H1 (cell line): ENCODE measurements around the gene SEMA3E.

ENCODE experiments used
- EP300 ChIP-seq, 2 experiments: IDR thresholded peaks; 1 replicate in 1 of 2; 2 replicates in 1 of 2; pipeline ENCODE4 v1.6.1; 2011 to 2012; ENCODE audit warnings: low read depth in 2 of 2, low read length in 2 of 2, mild to moderate bottlenecking in 2 of 2, borderline replicate concordance in 1 of 2, inconsistent platforms in 1 of 2, moderate library complexity in 1 of 2
- EZH2 ChIP-seq: fragments of 200-600 bp; sonication (generic); IDR thresholded peaks from 2 replicates; pipeline ENCODE4 v1.7.1; 2012; ENCODE audit warnings: low read depth, mild to moderate bottlenecking, moderate library complexity, low read length, inconsistent platforms; ENCODE audit not compliant: severe bottlenecking
- GTF2F1 ChIP-seq: IDR thresholded peaks from 2 replicates; pipeline ENCODE4 v1.6.1; 2012; ENCODE audit warnings: low read depth, low read length, improper control_type of control experiment, borderline replicate concordance
- JUND ChIP-seq: IDR thresholded peaks from 2 replicates; pipeline ENCODE4 v1.6.1; 2011; ENCODE audit warnings: mild to moderate bottlenecking, improper control_type of control experiment, low read length
- PHF8 ChIP-seq: fragments of 200-600 bp; sonication (generic); conservative IDR thresholded peaks from 2 replicates; pipeline ENCODE4 v1.7.1; 2012; ENCODE audit warnings: low read depth, mild to moderate bottlenecking, inconsistent platforms, low read length, moderate library complexity
- POLR2A ChIP-seq, 2 experiments: IDR thresholded peaks; 1 replicate in 1 of 2; 2 replicates in 1 of 2; pipeline ENCODE4 v1.6.1; 2011; ENCODE audit warnings: low read depth in 2 of 2, low read length in 2 of 2, mild to moderate bottlenecking in 2 of 2; ENCODE audit errors: control extremely low read depth in 1 of 2
- POLR2AphosphoS5 ChIP-seq: IDR thresholded peaks from 2 replicates; pipeline ENCODE4 v1.6.1; 2011; ENCODE audit warnings: low read depth, low read length
- RAD21 ChIP-seq, 2 experiments: IDR thresholded peaks in 1 of 2; conservative IDR thresholded peaks in 1 of 2; 2 replicates each; pipeline ENCODE4 v1.6.1; 2011; ENCODE audit warnings: low read depth in 2 of 2, low read length in 2 of 2, improper control_type of control experiment in 1 of 2, inconsistent platforms in 1 of 2, mild to moderate bottlenecking in 1 of 2, moderate library complexity in 1 of 2
- TCF12 ChIP-seq: IDR thresholded peaks from 2 replicates; pipeline ENCODE4 v1.6.1; 2011; ENCODE audit warnings: low read depth, mild to moderate bottlenecking, low read length
- TEAD4 ChIP-seq: IDR thresholded peaks from 2 replicates; pipeline ENCODE4 v1.6.1; 2012; ENCODE audit warnings: low read depth, low read length, inconsistent platforms, mixed read lengths
- ZNF274 ChIP-seq: IDR thresholded peaks from 2 replicates; pipeline ENCODE4 v1.7.0; 2012; ENCODE audit warnings: low read length, borderline replicate concordance; ENCODE audit errors: extremely low read depth
- TF ChIP-seq, protein P1 (sequence below), 3 experiments: IDR thresholded peaks; 1 replicate in 2 of 3; 2 replicates in 1 of 3; pipeline versions ENCODE4 v1.5.1 to v1.6.1; 2011; ENCODE audit warnings: low read length in 3 of 3, mild to moderate bottlenecking in 3 of 3, inconsistent platforms in 2 of 3, low read depth in 1 of 3, moderate library complexity in 1 of 3; ENCODE audit not compliant: insufficient read depth in 1 of 3; ENCODE audit errors: control extremely low read depth in 1 of 3
- TF ChIP-seq, protein P2 (sequence below): IDR thresholded peaks from 2 replicates; pipeline ENCODE4 v1.6.1; 2012; ENCODE audit warnings: inconsistent platforms

DNA sequence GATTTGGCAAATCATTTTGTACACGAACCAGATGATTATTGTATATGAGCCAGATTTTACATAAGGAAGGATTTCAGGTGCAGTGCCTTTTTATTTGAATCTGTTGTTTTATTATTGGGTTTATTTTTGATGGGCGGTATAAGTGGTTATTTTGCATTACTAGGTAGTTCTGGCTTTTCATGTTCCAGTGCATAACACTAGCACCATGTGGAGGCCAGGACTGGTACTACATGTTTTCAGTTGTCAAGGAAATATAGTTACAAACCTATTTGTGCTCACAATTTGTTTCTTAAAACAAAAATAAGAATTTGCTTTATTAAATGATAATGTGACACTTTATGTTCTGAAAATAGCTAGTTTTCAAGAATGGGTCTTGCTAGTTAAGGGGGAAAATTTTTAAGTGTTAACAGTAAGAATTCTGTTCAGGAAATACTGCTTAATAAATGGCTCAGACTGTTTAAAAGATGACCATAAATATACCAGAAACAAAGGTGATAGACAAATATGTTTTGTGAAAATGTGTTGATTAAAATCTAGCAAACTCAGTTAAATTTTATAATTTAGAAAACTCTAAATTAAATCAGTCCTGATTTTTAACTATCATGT lies 7.1 kb upstream of the SEMA3E start:
- TF ChIP-seq POLR2AphosphoS5 (no peak), EZH2 (no peak), TEAD4 (no peak), RAD21 (IDR thresholded peaks at IDR 0.05 in 1 of 2, conservative IDR thresholded peaks at IDR 0.05 in 1 of 2; ENCODE audit: low read depth in 2 of 2, low read length in 2 of 2) (peak; percentile 94), PHF8 (no peak), POLR2A (IDR thresholded peaks at IDR 0.05; ENCODE audit: control extremely low read depth in 1 of 2, low read depth in 2 of 2, low read length in 2 of 2) (no peak), TCF12 (no peak), ZNF274 (no peak), EP300 (IDR thresholded peaks at IDR 0.05; ENCODE audit: borderline replicate concordance in 1 of 2, low read depth in 2 of 2, low read length in 2 of 2) (no peak), JUND (no peak), GTF2F1 (no peak)
- TF ChIP-seq, protein P1, sequence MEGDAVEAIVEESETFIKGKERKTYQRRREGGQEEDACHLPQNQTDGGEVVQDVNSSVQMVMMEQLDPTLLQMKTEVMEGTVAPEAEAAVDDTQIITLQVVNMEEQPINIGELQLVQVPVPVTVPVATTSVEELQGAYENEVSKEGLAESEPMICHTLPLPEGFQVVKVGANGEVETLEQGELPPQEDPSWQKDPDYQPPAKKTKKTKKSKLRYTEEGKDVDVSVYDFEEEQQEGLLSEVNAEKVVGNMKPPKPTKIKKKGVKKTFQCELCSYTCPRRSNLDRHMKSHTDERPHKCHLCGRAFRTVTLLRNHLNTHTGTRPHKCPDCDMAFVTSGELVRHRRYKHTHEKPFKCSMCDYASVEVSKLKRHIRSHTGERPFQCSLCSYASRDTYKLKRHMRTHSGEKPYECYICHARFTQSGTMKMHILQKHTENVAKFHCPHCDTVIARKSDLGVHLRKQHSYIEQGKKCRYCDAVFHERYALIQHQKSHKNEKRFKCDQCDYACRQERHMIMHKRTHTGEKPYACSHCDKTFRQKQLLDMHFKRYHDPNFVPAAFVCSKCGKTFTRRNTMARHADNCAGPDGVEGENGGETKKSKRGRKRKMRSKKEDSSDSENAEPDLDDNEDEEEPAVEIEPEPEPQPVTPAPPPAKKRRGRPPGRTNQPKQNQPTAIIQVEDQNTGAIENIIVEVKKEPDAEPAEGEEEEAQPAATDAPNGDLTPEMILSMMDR (IDR thresholded peaks at IDR 0.05; ENCODE audit: control extremely low read depth in 1 of 3, insufficient read depth in 1 of 3, low read depth in 1 of 3, low read length in 3 of 3), result peak in 2 of 3 experiments; percentile 66 to 79; a peak in 3 of 4 replicates
- TF ChIP-seq, protein P2, sequence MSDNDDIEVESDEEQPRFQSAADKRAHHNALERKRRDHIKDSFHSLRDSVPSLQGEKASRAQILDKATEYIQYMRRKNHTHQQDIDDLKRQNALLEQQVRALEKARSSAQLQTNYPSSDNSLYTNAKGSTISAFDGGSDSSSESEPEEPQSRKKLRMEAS, result no peak
